B cell (primary cell): Measurements from ENCODE around the gene CHST13. TPM values are rescaled to one million over a fixed set of nuclear protein-coding genes. Genes with fewer than 3 reads are reported as not detected.

ENCODE experiments used
- ATAC-seq: fragments of 200-7000 bp; cut with Tn5 transposase; one replicate; pipeline ENCODE4 v1.10.0; 2021; ENCODE audit warnings: low read depth, mild to moderate bottlenecking, moderate number of reproducible peaks, moderate library complexity
- CTCF ChIA-PET: fragments of 350-600 bp; sonication (Branson Sonifier 250); formaldehyde crosslinking; loops from one replicate; lab custom pipeline; 2021; ENCODE audit warnings: antibody characterized with exemption, inconsistent platforms; lab: Charles Lee
- POLR2A ChIA-PET: fragments of 350-600 bp; sonication (Branson Sonifier 250); formaldehyde crosslinking; loops from one replicate; lab custom pipeline; 2021; ENCODE audit warnings: antibody characterized with exemption; lab: Charles Lee
- DNase-seq: peaks from one replicate; pipeline ENCODE4 v3.0.0; 2013
- H2AFZ ChIP-seq: 2 replicates; pipeline ENCODE4 v1.6.1; 2012; ENCODE audit warnings: mild to moderate bottlenecking, low read depth, low read length; ENCODE audit not compliant: insufficient read depth, poor library complexity, severe bottlenecking
- H3K27ac ChIP-seq, 2 donors: 1 replicate in 1 of 2; 2 replicates in 1 of 2; pipeline ENCODE4 v1.5.1; 2012 to 2013; ENCODE audit warnings: low read length in 2 of 2, mild to moderate bottlenecking in 2 of 2, moderate library complexity in 1 of 2
- H3K27me3 ChIP-seq, 4 experiments: fragments of 200-600 bp in 1 of 4; sonication (generic) in 1 of 4; replicated peaks in 1 of 4; 1 replicate in 2 of 4; 2 replicates in 2 of 4; pipeline versions ENCODE4 v1.6.1 to v1.7.0; 2013 to 2016; ENCODE audit warnings: low read length in 3 of 4, mild to moderate bottlenecking in 2 of 4, mixed read lengths in 1 of 4, moderate library complexity in 1 of 4; ENCODE audit not compliant: insufficient read depth in 4 of 4, control insufficient read depth in 3 of 4; ENCODE audit errors: control extremely low read depth in 1 of 4
- H3K36me3 ChIP-seq, 2 experiments: replicated peaks in 1 of 2; 1 replicate in 1 of 2; 2 replicates in 1 of 2; pipeline versions ENCODE4 v1.6.1 to v1.7.1; 2013; ENCODE audit warnings: low read length in 1 of 2; ENCODE audit not compliant: insufficient read depth in 2 of 2, control insufficient read depth in 1 of 2; ENCODE audit errors: control extremely low read depth in 1 of 2, extremely low read depth in 1 of 2
- H3K4me1 ChIP-seq, 2 donors: fragments of 200-600 bp in 1 of 2; sonication (generic) in 1 of 2; 1 replicate in 1 of 2; 2 replicates in 1 of 2; pipeline versions ENCODE4 v1.5.1 to v1.6.1; 2013 to 2017; ENCODE audit warnings: low read length in 2 of 2; ENCODE audit not compliant: control insufficient read depth in 2 of 2, insufficient read depth in 2 of 2
- H3K4me2 ChIP-seq: replicated peaks from 2 replicates; pipeline ENCODE3; 2012; ENCODE audit warnings: mild to moderate bottlenecking, low read depth, low read length; ENCODE audit not compliant: poor library complexity, severe bottlenecking
- H3K4me3 ChIP-seq, 5 experiments: fragments of 200-600 bp in 1 of 5; sonication (generic) in 1 of 5; 1 replicate in 3 of 5; 2 replicates in 2 of 5; pipeline versions ENCODE4 v1.5.1 to v1.7.0; 2011 to 2016; ENCODE audit warnings: low read length in 4 of 5, mild to moderate bottlenecking in 4 of 5, low read depth in 2 of 5, control low read depth in 1 of 5, moderate library complexity in 1 of 5; ENCODE audit not compliant: insufficient read depth in 1 of 5; ENCODE audit errors: control extremely low read depth in 1 of 5, extremely low read depth in 1 of 5
- H3K79me2 ChIP-seq: fragments of 200-600 bp; sonication (generic); one replicate; pipeline ENCODE4 v1.6.0; 2016; ENCODE audit warnings: low read length; ENCODE audit not compliant: control insufficient read depth, insufficient read depth
- H3K9ac ChIP-seq: fragments of 200-600 bp; sonication (generic); 2 replicates; pipeline ENCODE4 v1.6.1; 2017; ENCODE audit warnings: mild to moderate bottlenecking, low read length, moderate library complexity
- H3K9me3 ChIP-seq, 3 donors: one replicate each; pipeline versions ENCODE4 v1.6.1 to v1.7.1; 2013; ENCODE audit warnings: low read length in 2 of 3; ENCODE audit not compliant: control insufficient read depth in 2 of 3, insufficient read depth in 1 of 3; ENCODE audit errors: control extremely low read depth in 1 of 3
- H4K20me1 ChIP-seq: 2 replicates; pipeline ENCODE4 v1.6.0; 2012; ENCODE audit warnings: mild to moderate bottlenecking, low read length; ENCODE audit not compliant: insufficient read depth, control insufficient read depth, poor library complexity, severe bottlenecking
- H3K27ac Mint-ChIP-seq: one replicate; pipeline ENCODE4 v1.8.0; 2021; ENCODE audit warnings: mixed read lengths
- H3K27me3 Mint-ChIP-seq: one replicate; pipeline ENCODE4 v1.8.0; 2021; ENCODE audit warnings: mixed read lengths
- H3K4me1 Mint-ChIP-seq: one replicate; pipeline ENCODE4 v1.8.0; 2021; ENCODE audit warnings: mixed read lengths
- H3K4me3 Mint-ChIP-seq: one replicate; pipeline ENCODE4 v1.8.0; 2021; ENCODE audit warnings: mixed read lengths
- H3K9me3 Mint-ChIP-seq: one replicate; pipeline ENCODE4 v1.8.0; 2022; ENCODE audit warnings: mixed read lengths; ENCODE audit not compliant: insufficient read depth
- CTCF ChIP-seq: fragments of 200-600 bp; IDR thresholded peaks from one replicate; pipeline ENCODE4 v1.8.0; 2022; ENCODE audit warnings: antibody characterized with exemption, mild to moderate bottlenecking
- EZH2 ChIP-seq: IDR thresholded peaks from 2 replicates; pipeline ENCODE4 v1.6.1; 2012; ENCODE audit warnings: borderline replicate concordance, low read depth, mild to moderate bottlenecking, moderate library complexity, low read length; ENCODE audit not compliant: insufficient read depth, poor library complexity, severe bottlenecking
- WGBS: methylation state at CpG from one replicate; pipeline ENCODE4 v1.1.5; 2013; ENCODE audit warnings: missing lambda C conversion rate; ENCODE audit not compliant: insufficient coverage; 5-methylcytosine and 5-hydroxymethylcytosine counted together
- intact Hi-C: fragments of 100-400 bp; cut with micrococcal nuclease; formaldehyde crosslinking; loops from one replicate; pipeline ENCODE4 v1.10.0; 2022
- polyA plus RNA-seq: library from polyadenylated mRNA; depleted of rRNA; stranded (reverse); fragments of >200 nt; gene quantifications from 2 replicates; pipeline ENCODE4 v1.2.3, GENCODE V29; 2012
- total RNA-seq, 2 donors: library from RNA; stranded (reverse); fragments of 120-200 nt in 1 of 2; gene quantifications; 1 replicate in 1 of 2; 2 replicates in 1 of 2; pipeline versions ENCODE4 v1.2.3 to v1.2.4, GENCODE V29; 2013 to 2022

Gene CHST13
- total and polyA plus RNA-seq, 2 donors (not counting 1 experiment from before 2014, with no cell fraction given), result 0.07 TPM; not detected in 1

GRCh38 chr3:126546013-126546412 is 22.1 kb downstream of the CHST13 start:
- POLR2A ChIA-PET, result no interaction called here
- TF ChIP-seq EZH2, result no peak
- TF ChIP-seq CTCF, result no peak
- Mint-ChIP-seq H3K27me3 (peaks cover 3% of the 10 kb centered on the region), H3K27ac (no peak overlapping the region), H3K4me1 (no peaks in the 10 kb centered on the region), H3K4me3 (no peak overlapping the region), H3K9me3 (no peaks in the 10 kb centered on the region)
- no peak for DNase-seq
- H2AFZ ChIP-seq, result no peak overlapping the region
- H3K4me2 ChIP-seq, result no peak overlapping the region
- peaks cover 0 to 6% (median 0%) of the 10 kb centered on the region in 3 donors for H3K9me3 ChIP-seq
- H3K36me3 ChIP-seq, result no peaks in the 10 kb centered on the region
- H3K79me2 ChIP-seq, result no peaks in the 10 kb centered on the region
- H4K20me1 ChIP-seq, result no peaks in the 10 kb centered on the region
- no peak overlapping the region for H3K4me3 ChIP-seq
- intact Hi-C loops, result no loop called here
- H3K27ac ChIP-seq, result no peak overlapping the region
- no peak for ATAC-seq
- 97% methylated on average over 5 of the region's 6 CpGs for WGBS
- CTCF ChIA-PET, result no interaction called here
- H3K27me3 ChIP-seq, result no peaks in the 10 kb centered on the region
- H3K9ac ChIP-seq, result no peak overlapping the region
- peaks cover 0 to 1% of the 10 kb centered on the region in 2 donors for H3K4me1 ChIP-seq

GRCh38 chr3:126546549-126547239 is 22.7 kb downstream of the CHST13 start:
- H3K27ac Mint-ChIP-seq, result no peak overlapping the region

More at GRCh38 chr3:126546549-126547239, 22.7 kb downstream of the CHST13 start:
- Histone ChIP-seq H3K9me3 (peaks cover 0 to 6% (median 0%) of the 10 kb centered on the region in 3 donors), H3K4me3 (no peak overlapping the region), H3K9ac (no peak overlapping the region), H2AFZ (no peak overlapping the region), H3K36me3 (no peaks in the 10 kb centered on the region), H3K27ac (no peak overlapping the region), H3K4me1 (no peaks in the 10 kb centered on the region), H3K27me3 (no peaks in the 10 kb centered on the region), H3K79me2 (no peaks in the 10 kb centered on the region), H3K4me2 (no peak overlapping the region), H4K20me1 (no peaks in the 10 kb centered on the region)
- H3K27me3 Mint-ChIP-seq, result peaks cover 3% of the 10 kb centered on the region
- WGBS, result 77% methylated on average over 5 of the region's 8 CpGs
- no peak for DNase-seq
- ATAC-seq, result no peak
- no peaks in the 10 kb centered on the region for H3K4me1 Mint-ChIP-seq
- H3K9me3 Mint-ChIP-seq, result no peaks in the 10 kb centered on the region
- ChIA-PET POLR2A (no interaction called here), CTCF (interaction anchor here (0.7 kb wide), 1 partner anchor 24 kb away, joined by 3 read pairs; no protein-coding TSS in a partner anchor)
- TF ChIP-seq EZH2 (no peak), CTCF (no peak)
- intact Hi-C loops, result no loop called here
- H3K4me3 Mint-ChIP-seq, result no peak overlapping the region
